Activated gamma-delta T cell treated with Interleukin-2 at 50 U/mL for 16 hours (primary cell): ENCODE data around the gene CEACAM16.
"Not testable (repeated sequence)": the region's sequence is repeated elsewhere in the genome, so short reads cannot be mapped to it uniquely, and the experiment has no call there.

Experiments
- DNase-seq: peaks from one replicate; pipeline ENCODE4 v3.0.0-alpha.2; 2020

The CEACAM16 gene

DNA sequence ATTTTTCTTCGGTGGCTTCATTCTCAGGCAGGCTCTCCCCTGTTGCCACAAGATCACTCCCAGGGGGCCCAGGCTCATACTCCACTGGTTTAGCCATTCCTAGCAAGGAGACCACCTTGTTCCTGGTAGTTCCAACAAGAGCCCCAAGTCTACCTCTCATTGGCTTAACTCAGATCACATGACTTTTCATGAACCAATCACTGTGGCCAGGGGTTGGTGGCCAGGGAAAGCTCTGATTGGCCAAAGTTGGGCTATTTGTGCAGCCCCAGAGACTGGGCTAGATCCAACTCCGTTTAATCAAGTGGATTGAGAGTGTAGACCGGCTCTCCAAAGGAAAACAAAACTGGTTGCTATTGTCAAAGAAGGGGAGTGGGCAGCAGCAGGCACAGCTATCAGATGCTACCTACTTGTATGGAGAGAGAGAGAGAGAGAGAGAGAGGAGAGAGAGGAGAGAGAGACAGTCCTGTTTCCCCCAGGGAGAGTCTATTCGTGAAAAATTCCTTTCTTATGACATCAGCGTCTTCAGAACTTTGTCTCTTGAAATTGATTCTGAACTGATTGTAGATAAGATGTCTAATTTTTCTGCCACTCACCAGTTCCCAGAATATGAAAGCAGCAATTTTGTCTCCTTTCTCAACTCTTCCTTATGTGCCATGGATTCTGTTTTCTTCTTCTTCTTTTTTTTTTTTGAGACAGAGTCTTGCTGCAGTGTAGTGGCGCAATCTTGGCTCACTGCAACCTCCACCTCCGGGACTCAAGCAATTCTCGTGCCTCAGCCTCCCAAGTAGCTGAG, 21.7 kb upstream of the CEACAM16 start:
- no peak for DNase-seq

- DNase-seq = no peak
Measured at GRCh38 chr19:44680536-44680935, 18.4 kb upstream of the CEACAM16 start.

DNA sequence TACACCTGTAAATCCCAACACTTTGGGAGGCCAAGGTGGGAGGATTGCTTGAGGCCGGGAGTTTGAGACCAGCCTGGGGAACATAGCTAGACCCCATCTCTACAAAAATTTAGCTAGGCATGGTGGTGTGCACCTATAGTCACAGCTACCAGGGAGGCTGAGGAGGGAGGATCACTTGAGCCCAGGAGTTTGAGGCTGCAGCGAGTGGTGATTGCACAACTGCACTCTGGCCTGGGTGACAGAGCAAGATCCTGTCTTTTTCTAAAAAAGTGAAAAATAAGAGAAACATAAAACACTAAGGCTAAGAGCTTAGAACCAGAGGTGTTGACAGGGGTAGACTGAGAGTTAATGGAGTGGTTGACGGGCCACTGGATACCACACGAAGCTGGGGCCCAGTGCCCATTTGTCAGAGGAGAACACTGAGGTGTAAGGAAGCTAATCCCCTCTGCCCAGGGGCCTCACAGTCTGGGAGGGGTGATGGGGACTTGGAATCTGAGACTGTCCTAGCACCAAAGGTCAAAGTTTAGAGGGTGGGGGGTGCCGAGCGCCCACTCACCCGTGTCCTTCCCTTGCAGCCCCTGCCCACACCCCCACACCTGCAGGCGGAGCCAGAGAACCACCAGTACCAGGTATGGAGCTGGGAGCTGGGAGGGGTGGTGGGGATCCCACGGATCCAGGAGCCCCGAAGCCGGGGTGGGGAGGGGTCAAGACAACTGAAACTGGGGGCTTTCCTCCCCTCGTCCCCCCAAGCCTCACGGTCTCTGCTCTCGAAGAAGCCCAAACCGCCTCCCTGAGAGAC, 16.8 kb upstream of the CEACAM16 start:
- no peak for DNase-seq

- DNase-seq = no peak
Measured at GRCh38 chr19:44682807-44683206, 16.1 kb upstream of the CEACAM16 start.

DNA sequence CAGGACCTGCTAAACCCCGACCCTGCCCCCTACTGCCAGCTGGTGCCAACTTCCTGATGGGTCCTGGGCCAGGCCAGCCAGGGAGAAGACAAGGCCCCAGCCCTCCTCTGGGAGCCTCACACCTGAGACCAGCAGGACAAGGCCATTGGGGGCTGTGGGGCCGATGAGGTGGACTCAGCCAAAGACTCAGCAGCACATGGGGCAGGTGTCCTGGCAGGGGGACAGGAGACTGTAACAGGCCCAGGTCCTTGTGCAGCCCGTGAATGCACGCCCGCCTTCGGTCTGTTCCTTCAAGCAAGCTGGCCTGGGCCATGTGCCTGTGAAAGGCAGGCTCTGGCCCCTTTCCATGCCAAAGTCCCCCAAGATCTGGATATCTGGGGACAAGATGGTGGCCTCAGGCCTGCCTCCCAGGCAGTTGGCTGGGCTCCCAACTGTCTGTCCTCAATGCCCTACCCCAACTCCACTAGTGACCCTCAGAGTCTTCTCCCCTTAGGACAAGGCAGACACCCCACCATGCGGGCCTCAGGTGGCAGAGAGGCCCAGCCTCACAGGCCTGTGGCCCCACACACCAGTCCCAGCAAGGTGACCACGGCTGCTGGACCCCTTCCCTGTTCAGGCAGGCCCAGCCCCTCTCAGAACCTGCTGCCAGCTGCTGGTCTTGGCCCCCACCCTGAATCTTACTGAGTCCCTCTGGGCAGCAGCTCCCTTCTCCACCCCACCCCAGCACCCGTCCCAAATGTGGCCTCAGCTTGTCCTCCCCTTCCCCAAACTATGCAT, 15.3 kb upstream of the CEACAM16 start:
- DNase-seq = no peak

- not testable (repeated sequence) for DNase-seq
Measured at GRCh38 chr19:44684396-44684795, 14.6 kb upstream of the CEACAM16 start.

- no peak for DNase-seq
Measured at GRCh38 chr19:44684892-44685863, 13.8 kb upstream of the CEACAM16 start.

GRCh38 chr19:44685877-44686276, 13.1 kb upstream of the CEACAM16 start:
- no peak for DNase-seq

DNA sequence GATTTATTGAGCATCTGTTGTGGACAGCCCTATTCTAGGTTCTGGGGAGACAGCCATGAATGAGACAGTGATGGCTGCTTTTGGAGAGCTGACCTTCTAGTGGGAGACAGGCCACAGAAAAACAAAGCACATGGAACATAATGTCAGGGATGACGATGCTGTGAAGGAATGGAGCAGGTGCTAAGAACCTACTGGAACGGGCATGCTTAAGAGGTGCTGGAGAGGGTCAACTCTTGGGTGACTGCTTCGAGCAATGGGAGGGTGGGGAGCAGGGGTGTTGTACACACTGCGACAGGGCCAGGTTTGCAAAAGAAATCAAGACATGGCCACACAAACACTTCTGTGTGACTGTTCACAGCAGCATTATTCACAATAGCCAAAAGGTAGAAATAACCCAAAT, 12.1 kb upstream of the CEACAM16 start:
- no peak for DNase-seq

DNA sequence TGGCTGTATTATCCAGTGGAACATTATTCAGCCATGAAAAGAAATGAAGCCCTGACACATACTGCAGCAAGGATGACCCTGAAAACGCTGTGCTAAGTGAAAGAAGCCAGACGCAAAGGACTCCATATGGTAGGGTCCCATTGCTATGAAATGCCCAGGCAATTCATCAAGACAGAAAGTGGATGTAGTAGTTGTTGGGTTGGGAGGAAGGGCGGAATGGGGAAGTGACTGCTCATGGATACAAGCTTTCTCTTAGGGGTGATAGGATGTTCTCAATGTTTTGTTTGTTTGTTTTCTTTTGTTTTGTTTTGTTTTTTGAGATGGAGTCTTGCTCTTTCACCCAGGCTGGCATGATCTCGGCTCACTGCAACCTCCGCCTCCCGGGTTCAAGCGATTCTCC, 11.1 kb upstream of the CEACAM16 start:
- no peak for DNase-seq

DNA sequence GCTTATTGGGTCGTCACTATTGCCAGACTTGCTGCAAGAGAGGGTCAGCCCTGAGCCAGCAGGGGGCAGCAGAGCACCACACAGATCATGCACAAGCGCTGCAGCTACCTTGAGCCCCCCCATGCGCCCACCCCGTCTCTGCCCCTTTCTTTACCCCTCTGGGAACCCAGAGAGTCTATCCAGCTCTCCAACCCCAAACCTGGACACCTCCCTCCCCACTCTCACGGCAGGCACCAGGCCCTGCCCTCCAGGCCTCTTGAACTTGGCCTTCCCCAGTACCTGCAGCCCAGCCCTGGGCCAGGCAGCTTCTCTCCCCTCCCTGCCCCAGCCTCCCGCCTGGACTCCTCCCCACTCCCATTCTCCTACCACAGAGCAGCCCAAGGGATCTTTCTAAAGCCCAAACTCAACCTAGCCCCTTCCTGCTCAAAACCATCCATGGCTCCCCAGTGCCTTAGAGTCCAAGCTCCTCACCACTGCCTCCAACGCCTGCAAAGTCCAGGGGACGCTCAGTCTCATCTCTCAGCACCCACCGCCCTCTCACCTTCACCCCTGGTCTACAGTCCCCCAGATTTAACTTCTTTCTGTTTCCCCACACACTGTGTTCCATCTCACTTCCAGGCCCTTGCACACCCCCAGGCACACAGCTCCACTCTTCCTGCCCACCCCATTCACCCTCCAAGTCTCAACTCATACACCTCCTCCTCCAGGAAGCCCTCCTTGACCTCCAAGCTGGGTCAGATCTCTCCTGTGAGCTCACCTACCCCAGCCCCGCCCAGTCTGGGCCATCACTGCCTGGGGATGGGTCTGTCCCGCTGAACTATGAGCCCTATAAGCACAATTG, 9.4 kb upstream of the CEACAM16 start:
- peak; percentile 79 for DNase-seq

DNA sequence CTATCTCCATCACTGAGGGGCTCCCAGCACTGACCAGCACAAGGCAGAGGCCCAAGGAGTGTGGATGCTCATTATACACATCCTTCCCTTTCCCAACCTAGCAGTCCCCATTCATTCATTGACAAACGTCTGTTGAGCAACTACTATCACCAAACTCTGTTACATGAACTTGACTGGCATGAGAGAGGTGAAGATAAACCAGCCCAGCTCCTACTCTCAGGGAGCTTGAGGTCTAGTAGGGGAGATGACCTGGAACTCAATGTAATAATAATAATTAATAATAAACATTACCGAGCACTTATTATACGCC, 8.9 kb upstream of the CEACAM16 start:
- no peak for DNase-seq

DNA sequence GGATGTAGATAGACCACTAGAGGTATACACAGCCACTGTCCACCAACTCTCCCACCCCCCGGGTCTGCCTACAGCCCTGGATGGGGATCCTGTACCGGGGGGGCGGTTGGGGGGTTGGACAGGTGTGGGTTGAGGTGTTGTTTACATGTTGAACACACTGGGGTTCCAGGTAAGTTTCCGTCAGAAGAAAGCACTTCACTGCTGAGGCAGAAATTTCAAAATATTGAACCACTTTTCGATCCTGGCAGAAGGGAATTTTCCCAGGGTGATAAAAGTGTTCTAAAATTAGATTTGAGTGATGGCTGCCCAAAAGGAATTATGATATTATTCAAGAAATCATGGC, 6.6 kb upstream of the CEACAM16 start:
- DNase-seq = no peak

GRCh38 chr19:44694184-44694579, 4.8 kb upstream of the CEACAM16 start:
- no peak for DNase-seq

- DNase-seq = no peak
Measured at GRCh38 chr19:44696939-44697669, 1.8 kb upstream of the CEACAM16 start.

DNA sequence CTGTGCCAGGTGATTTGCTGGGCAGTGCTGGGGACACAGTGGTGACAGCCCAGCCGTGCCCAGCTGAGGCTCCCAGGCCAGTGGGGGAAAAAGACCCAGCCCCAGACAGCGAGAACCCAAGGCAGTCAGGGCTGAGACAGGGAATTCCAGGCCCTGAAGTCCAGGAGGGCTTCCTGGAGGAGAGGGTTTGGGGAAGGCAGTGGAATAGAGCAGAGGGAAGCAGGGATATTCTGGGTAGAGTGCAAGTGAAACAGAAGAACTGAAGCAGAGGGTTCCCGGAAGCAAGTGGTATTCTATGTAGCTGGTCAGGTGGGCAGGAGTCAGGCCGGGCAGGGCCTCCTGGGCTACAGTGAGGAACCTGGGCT, 1.3 kb upstream of the CEACAM16 start:
- no peak for DNase-seq

- DNase-seq = no peak
Measured at GRCh38 chr19:44700547-44700946, 1.6 kb downstream of the CEACAM16 start.

GRCh38 chr19:44701228-44701627, 2.3 kb downstream of the CEACAM16 start:
- DNase-seq = no peak

GRCh38 chr19:44702551-44703176, 3.7 kb downstream of the CEACAM16 start:
- DNase-seq = no peak

DNA sequence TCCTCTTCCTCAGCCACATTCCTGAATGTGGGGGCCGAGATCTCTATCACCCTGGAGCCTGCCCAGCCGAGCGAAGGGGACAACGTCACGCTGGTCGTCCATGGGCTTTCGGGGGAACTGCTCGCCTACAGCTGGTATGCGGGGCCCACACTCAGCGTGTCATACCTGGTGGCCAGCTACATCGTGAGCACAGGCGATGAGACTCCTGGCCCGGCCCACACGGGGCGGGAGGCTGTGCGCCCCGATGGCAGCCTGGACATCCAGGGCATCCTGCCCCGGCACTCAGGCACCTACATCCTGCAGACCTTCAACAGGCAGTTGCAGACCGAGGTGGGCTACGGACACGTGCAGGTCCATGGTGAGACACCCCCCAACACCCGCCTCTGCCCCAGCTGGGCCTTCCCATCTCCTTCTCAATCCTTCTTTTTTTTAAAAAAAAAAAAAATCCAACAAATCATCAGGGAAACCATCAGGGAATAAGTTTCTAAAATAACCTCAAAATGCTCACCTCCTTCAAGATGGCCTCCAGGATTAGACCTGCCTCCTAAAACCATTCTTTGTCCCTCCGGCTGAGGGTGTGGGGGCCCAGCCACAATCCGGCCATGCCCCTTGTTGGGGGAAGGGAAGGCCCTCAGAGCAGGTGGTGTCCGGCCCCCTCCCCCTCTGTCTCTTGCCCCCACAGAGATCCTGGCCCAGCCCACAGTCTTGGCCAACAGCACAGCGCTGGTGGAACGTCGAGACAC, 4.6 kb downstream of the CEACAM16 start:
- DNase-seq = no peak
